ENCODE results near the gene LRRC7. TPM values are rescaled to one million over a fixed set of nuclear protein-coding genes. Genes with fewer than 3 reads are reported as not detected.

LRRC7 gene
- total and polyA plus RNA-seq, 2 of the 13 experiments (the other 11 are each of a cell fraction or from before 2014, with no cell fraction given) = not detected

GRCh38 chr1:69776555-69776954 is 208.8 kb downstream of the LRRC7 start (continued):
- no peak for TF ChIP-seq ZBTB37 (CRISPR knock-in tag; IDR thresholded peaks at IDR 0.05)
- TF ChIP-seq GFI1 (CRISPR knock-in tag; IDR thresholded peaks at IDR 0.05; ENCODE audit: borderline replicate concordance) = no peak
- no peak for TF ChIP-seq ZNF569 (CRISPR knock-in tag; IDR thresholded peaks at IDR 0.05; ENCODE audit: borderline replicate concordance)
- no peak for TF ChIP-seq ZNF547 (CRISPR knock-in tag; IDR thresholded peaks at IDR 0.05)
- TF ChIP-seq NCOA1 (CRISPR knock-in tag; IDR thresholded peaks at IDR 0.05) = no peak
- TF ChIP-seq RXRB (CRISPR knock-in tag; IDR thresholded peaks at IDR 0.05; ENCODE audit: borderline replicate concordance) = no peak
- no peak for TF ChIP-seq SNAPC2 (CRISPR knock-in tag; IDR thresholded peaks at IDR 0.05)
- no peak for TF ChIP-seq MZF1 (CRISPR knock-in tag; IDR thresholded peaks at IDR 0.05; ENCODE audit: borderline replicate concordance)
- TF ChIP-seq MAFF (IDR thresholded peaks at IDR 0.05; ENCODE audit: low read depth, low read length) = no peak
- TF ChIP-seq PCBP2 (optimal IDR thresholded peaks at IDR 0.05; ENCODE audit: low read depth, low read length, poor library complexity, severe bottlenecking) = no peak

GRCh38 chr1:69777423-69777822 is 209.7 kb downstream of the LRRC7 start:
- in situ Hi-C loops (cut with HindIII; ENCODE audit: extremely low pct_ligation_motif_present, low pct_unique_long_range_greater_than_20kb) (no loop called here), intact Hi-C loops (cut with micrococcal nuclease; ENCODE audit: unreplicated experiment) (no loop called here)
- FAIRE-seq (no peak), ATAC-seq (no peak), DNase-seq (ENCODE audit: low spot score) (no peak)
- no peaks in the 10 kb centered on the region for H3K4me1 ChIP-seq (ENCODE audit: insufficient read depth, low read length)
- H3K79me2 ChIP-seq (ENCODE audit: insufficient read depth, low read length) = no peaks in the 10 kb centered on the region
- no peak overlapping the region for H2AFZ ChIP-seq (ENCODE audit: low read length)
- no peak overlapping the region for H3K27ac ChIP-seq (ENCODE audit: extremely low read length, insufficient read depth, low read length)
- no peak overlapping the region for H3K4me2 ChIP-seq (ENCODE audit: low read depth, low read length)
- BruUV-seq (replicated peaks) = no TSS peak
- no peaks in the 10 kb centered on the region for H3K36me3 ChIP-seq (replicated peaks in 1 of 2; ENCODE audit: control insufficient read depth in 1 of 2, insufficient read depth in 2 of 2, low read length in 2 of 2)
- ChIA-PET POLR2A (no interaction called here), CTCF (ENCODE audit: low intra/inter-chr PET ratio, low total read pairs) (no interaction called here)
- H3K27me3 ChIP-seq (ENCODE audit: control insufficient read depth in 1 of 2, insufficient read depth in 2 of 2, low read length in 2 of 2) = no peaks in the 10 kb centered on the region
- H3K9me3 ChIP-seq (ENCODE audit: low read length) = no peaks in the 10 kb centered on the region
- no peak overlapping the region for H3K9ac ChIP-seq (ENCODE audit: insufficient read depth, low read depth, low read length)
- 0% methylated on average over 1 of the region's 1 CpG for WGBS (ENCODE audit: low lambda C conversion rate)
- no peak overlapping the region for H3K4me3 ChIP-seq (replicated peaks in 1 of 3; ENCODE audit: insufficient read depth in 1 of 3, low read depth in 2 of 3, low read length in 3 of 3)
- H4K20me1 ChIP-seq (ENCODE audit: insufficient read depth, low read length) = no peaks in the 10 kb centered on the region
- TF ChIP-seq ZNF460 (CRISPR knock-in tag; IDR thresholded peaks at IDR 0.05; ENCODE audit: borderline replicate concordance) (no peak), ZNF382 (CRISPR knock-in tag; IDR thresholded peaks at IDR 0.05; ENCODE audit: borderline replicate concordance) (no peak), ZNF430 (CRISPR knock-in tag; IDR thresholded peaks at IDR 0.05) (no peak), FOXA1 (IDR thresholded peaks at IDR 0.05) (no peak), FOXA1 (CRISPR knock-in tag; IDR thresholded peaks at IDR 0.05) (no peak), ZNF512 (CRISPR knock-in tag; IDR thresholded peaks at IDR 0.05) (no peak), SPEN (CRISPR knock-in tag; IDR thresholded peaks at IDR 0.05; ENCODE audit: low read depth) (no peak), SKIL (CRISPR knock-in tag; IDR thresholded peaks at IDR 0.05; ENCODE audit: borderline replicate concordance) (no peak), JUND (CRISPR knock-in tag; IDR thresholded peaks at IDR 0.05) (no peak), TFAP4 (IDR thresholded peaks at IDR 0.05; ENCODE audit: borderline replicate concordance, low read depth) (no peak)

All from HepG2 (cell line).